Upper lobe of left lung (tissue), 6 donors: ENCODE measurements around the gene FUT6. TPM values are rescaled to one million over a fixed set of nuclear protein-coding genes. Genes with fewer than 3 reads are reported as not detected.
A peak's percentile ranks its signal among the peaks of the same experiment; 100 is the strongest.

Experiments
- ATAC-seq, 2 donors: fragments of 200-7000 bp; cut with Tn5 transposase; one replicate each; pipeline ENCODE4 v1.9.1; 2022; ENCODE audit warnings: mild to moderate bottlenecking in 2 of 2, moderate library complexity in 2 of 2; ENCODE audit not compliant: low FRiP score in 2 of 2
- DNase-seq, 2 donors: peaks; one replicate each; pipeline ENCODE4 v3.0.0-alpha.2; 2019 to 2020
- H3K27ac ChIP-seq, 4 donors: fragments of 200-600 bp; sonication (generic); one replicate each; pipeline ENCODE4 v1.5.1; 2016 to 2019
- H3K27me3 ChIP-seq, 4 donors: fragments of 200-600 bp; sonication (generic); one replicate each; pipeline ENCODE4 v1.5.1; 2017 to 2019
- H3K36me3 ChIP-seq, 4 donors: fragments of 200-600 bp; sonication (generic); one replicate each; pipeline ENCODE4 v1.5.1; 2016 to 2019
- H3K4me1 ChIP-seq, 4 donors: fragments of 200-600 bp; sonication (generic); one replicate each; pipeline ENCODE4 v1.5.1; 2018 to 2019
- H3K4me3 ChIP-seq, 4 donors: fragments of 200-600 bp; sonication (generic); one replicate each; pipeline ENCODE4 v1.5.1; 2017 to 2019; ENCODE audit warnings: mild to moderate bottlenecking in 2 of 4, moderate library complexity in 1 of 4
- H3K9me3 ChIP-seq, 4 donors: fragments of 200-600 bp; sonication (generic); one replicate each; pipeline ENCODE4 v1.5.1; 2018 to 2019
- EP300 ChIP-seq, 4 donors: sonication (generic); formaldehyde crosslinking; IDR thresholded peaks; one replicate each; pipeline ENCODE4 v1.5.1; 2017; ENCODE audit warnings: antibody characterized with exemption in 4 of 4, control low read depth in 2 of 4
- POLR2A ChIP-seq, 4 donors: fragments of 450-650 bp; IDR thresholded peaks; one replicate each; pipeline ENCODE4 v1.5.1; 2016 to 2017; ENCODE audit warnings: antibody characterized with exemption in 4 of 4, mild to moderate bottlenecking in 2 of 4
- POLR2AphosphoS5 ChIP-seq, 2 donors: sonication (generic); formaldehyde crosslinking; IDR thresholded peaks; one replicate each; pipeline ENCODE4 v1.5.1; 2017; ENCODE audit warnings: antibody characterized with exemption in 2 of 2
- WGBS, 2 donors: methylation state at CpG; one replicate each; pipeline ENCODE4 v1.1.5; 2017 to 2018; 5-methylcytosine and 5-hydroxymethylcytosine counted together
- total RNA-seq, 6 donors: library from RNA; depleted of rRNA in 4 of 6; stranded (reverse); fragments of >200 nt in 4 of 6; gene quantifications; one replicate each; pipeline versions ENCODE4 v1.1.0 to v1.2.1, GENCODE V29; 2016 to 2021
- TF ChIP-seq, protein P1 (sequence below), 6 experiments: fragments of 450-650 bp in 4 of 6; fragments of 200-600 bp in 2 of 6; sonication (generic) in 2 of 6; IDR thresholded peaks; one replicate each; pipeline ENCODE4 v1.5.1; 2016 to 2019; ENCODE audit warnings: antibody characterized with exemption in 6 of 6
- donor health status: DM: no; HTN: no; CAD: no; lungs with moderate emphysema.
- donor health status: DM: no; HTN: yes; CAD: no; lungs with severe emphysema.

Gene FUT6
- total RNA-seq, 6 donors from 2014 or later = 0.30 to 3.6 (median 0.82) TPM

- H3K27me3 ChIP-seq = peaks cover 0 to 29% (median 13%) of the 10 kb centered on the region in 4 donors
- WGBS, 2 donors = 4 to 6% methylated on average over 18 to 28 of the region's 107 CpGs
- no peak for TF ChIP-seq EP300 (IDR thresholded peaks at IDR 0.05)
- TF ChIP-seq, protein P1, sequence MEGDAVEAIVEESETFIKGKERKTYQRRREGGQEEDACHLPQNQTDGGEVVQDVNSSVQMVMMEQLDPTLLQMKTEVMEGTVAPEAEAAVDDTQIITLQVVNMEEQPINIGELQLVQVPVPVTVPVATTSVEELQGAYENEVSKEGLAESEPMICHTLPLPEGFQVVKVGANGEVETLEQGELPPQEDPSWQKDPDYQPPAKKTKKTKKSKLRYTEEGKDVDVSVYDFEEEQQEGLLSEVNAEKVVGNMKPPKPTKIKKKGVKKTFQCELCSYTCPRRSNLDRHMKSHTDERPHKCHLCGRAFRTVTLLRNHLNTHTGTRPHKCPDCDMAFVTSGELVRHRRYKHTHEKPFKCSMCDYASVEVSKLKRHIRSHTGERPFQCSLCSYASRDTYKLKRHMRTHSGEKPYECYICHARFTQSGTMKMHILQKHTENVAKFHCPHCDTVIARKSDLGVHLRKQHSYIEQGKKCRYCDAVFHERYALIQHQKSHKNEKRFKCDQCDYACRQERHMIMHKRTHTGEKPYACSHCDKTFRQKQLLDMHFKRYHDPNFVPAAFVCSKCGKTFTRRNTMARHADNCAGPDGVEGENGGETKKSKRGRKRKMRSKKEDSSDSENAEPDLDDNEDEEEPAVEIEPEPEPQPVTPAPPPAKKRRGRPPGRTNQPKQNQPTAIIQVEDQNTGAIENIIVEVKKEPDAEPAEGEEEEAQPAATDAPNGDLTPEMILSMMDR (IDR thresholded peaks at IDR 0.05) = no peak
- TF ChIP-seq POLR2AphosphoS5 (IDR thresholded peaks at IDR 0.05) = no peak
- no peak for TF ChIP-seq POLR2A (IDR thresholded peaks at IDR 0.05)
- H3K36me3 ChIP-seq = no peaks in the 10 kb centered on the region
- H3K4me1 ChIP-seq = peaks cover 17 to 36% (median 19%) of the 10 kb centered on the region in 4 donors
- peak within 1 kb of the TSS in 3 of 4 donors; percentile 42 to 47 (median 42) for H3K4me3 ChIP-seq
- H3K27ac ChIP-seq = peak within 1 kb of the TSS; percentile 32 to 47 (median 34)
- ATAC-seq (peak; percentile 28 to 53), DNase-seq (peak; percentile 36 to 88)
- H3K9me3 ChIP-seq = no peaks in the 10 kb centered on the region
Measured at GRCh38 chr19:5804516-5805461, 34.7 kb downstream of the FUT6 start, which contains the start of gene NRTN. Gene NRTN, plus strand, starts transcription at chr19:5805067. Its CDS starts 19,099 bp downstream, at chr19:5824166.

GRCh38 chr19:5803752-5804515 is 35.6 kb downstream of the FUT6 start:
- no peak for TF ChIP-seq EP300 (IDR thresholded peaks at IDR 0.05)
- TF ChIP-seq, protein P1 (IDR thresholded peaks at IDR 0.05) = peak; percentile 85 to 98 (median 94)
- H3K27ac ChIP-seq = no peak overlapping the region
- peak; percentile 91 to 99 for DNase-seq
- ATAC-seq = peak; percentile 95 to 96
- H3K27me3 ChIP-seq = peaks cover 0 to 29% (median 13%) of the 10 kb centered on the region in 4 donors
- H3K4me1 ChIP-seq = peaks cover 17 to 36% (median 19%) of the 10 kb centered on the region in 4 donors
- 2 to 5% methylated on average over 24 to 40 of the region's 54 CpGs for WGBS, 2 donors
- H3K9me3 ChIP-seq = no peaks in the 10 kb centered on the region
- H3K36me3 ChIP-seq = no peaks in the 10 kb centered on the region
- peak overlapping the region; percentile 10 to 47 (median 42) for H3K4me3 ChIP-seq

- DNase-seq = no peak
- peaks cover 17 to 36% (median 19%) of the 10 kb centered on the region in 4 donors for H3K4me1 ChIP-seq
- peaks cover 0 to 29% (median 13%) of the 10 kb centered on the region in 4 donors for H3K27me3 ChIP-seq
- H3K4me3 ChIP-seq = peak overlapping the region; percentile 10 to 47 (median 42)
- ATAC-seq = no peak
- 1 to 21% methylated on average over 8 of the region's 8 CpGs for WGBS, 2 donors
- TF ChIP-seq, protein P1 (IDR thresholded peaks at IDR 0.05) = no peak
- TF ChIP-seq EP300 (IDR thresholded peaks at IDR 0.05) (no peak), POLR2A (IDR thresholded peaks at IDR 0.05) (no peak), POLR2AphosphoS5 (IDR thresholded peaks at IDR 0.05) (no peak)
- no peaks in the 10 kb centered on the region for H3K9me3 ChIP-seq
- H3K27ac ChIP-seq = no peak overlapping the region
- H3K36me3 ChIP-seq = no peaks in the 10 kb centered on the region
Measured at GRCh38 chr19:5803441-5803751, 36.1 kb downstream of the FUT6 start.

- Histone ChIP-seq H3K36me3 (no peaks in the 10 kb centered on the region), H3K9me3 (no peaks in the 10 kb centered on the region), H3K4me1 (peaks cover 17 to 36% (median 19%) of the 10 kb centered on the region in 4 donors), H3K4me3 (no peak overlapping the region), H3K27ac (no peak overlapping the region), H3K27me3 (peaks cover 0 to 29% (median 13%) of the 10 kb centered on the region in 4 donors)
- TF ChIP-seq POLR2AphosphoS5 (IDR thresholded peaks at IDR 0.05) (no peak), POLR2A (IDR thresholded peaks at IDR 0.05) (no peak), EP300 (IDR thresholded peaks at IDR 0.05) (no peak)
- TF ChIP-seq, protein P1 (IDR thresholded peaks at IDR 0.05) = no peak
- no peak for ATAC-seq
- 20 to 74% methylated on average over 5 to 26 of the region's 33 CpGs for WGBS, 2 donors
- no peak for DNase-seq
Measured at GRCh38 chr19:5801796-5802619, 37.5 kb downstream of the FUT6 start.
